HCT116 (cell line): Measurements from ENCODE around the gene ACYP2. TPM values are rescaled to one million over a fixed set of nuclear protein-coding genes. Genes with fewer than 3 reads are reported as not detected.

Experiments
- ATAC-seq: fragments of 200-7000 bp; cut with Tn5 transposase; 2 replicates; pipeline ENCODE4 v1.9.1; 2020; ENCODE audit warnings: mild to moderate bottlenecking, moderate library complexity
- BruUV-seq: library from RNA; stranded (reverse); fragments of 400-500 nt; replicated peaks from 2 replicates; lab custom pipeline; 2021; lab: Mats Ljungman, UMichigan
- CTCF ChIA-PET: fragments of 300-600 bp; sonication (Branson Sonifier 250); formaldehyde crosslinking; loops from one replicate; lab custom pipeline; 2021; ENCODE audit warnings: antibody characterized with exemption; lab: Charles Lee
- POLR2A ChIA-PET: fragments of 300-600, 350-600 bp; sonication (Branson Sonifier 250); formaldehyde crosslinking; loops from one replicate; lab custom pipeline; 2021; ENCODE audit warnings: antibody characterized with exemption; lab: Charles Lee
- RAD21 ChIA-PET, 2 experiments: fragments of 300-600 bp; sonication (Branson Sonifier 250); formaldehyde crosslinking; loops; one replicate each; lab custom pipeline; 2023; ENCODE audit warnings: low total read pairs in 2 of 2; ENCODE audit not compliant: uncharacterized antibody in 2 of 2, unreplicated experiment in 2 of 2, low non-redundant PET in 1 of 2; lab: Charles Lee
- DNase-seq: peaks from one replicate; pipeline ENCODE4 v3.0.0-alpha.2; 2010; ENCODE audit warnings: low read depth, low spot score
- H2AFZ ChIP-seq: fragments of 200-600 bp; shearing (Covaris generic), sonication (generic); 2 replicates; pipeline ENCODE4 v1.6.1; 2017; ENCODE audit warnings: low read depth, mixed run types, mixed read lengths, antibody characterized with exemption, low read length; ENCODE audit not compliant: poor library complexity, severe bottlenecking
- H3K27ac ChIP-seq: 2 replicates; pipeline ENCODE4 v1.5.1; 2012; ENCODE audit warnings: low read depth, low read length
- H3K27me3 ChIP-seq: fragments of 200-600 bp; sonication (generic); 2 replicates; pipeline ENCODE4 v1.6.1; 2016; ENCODE audit warnings: mixed run types, low read length, mixed read lengths; ENCODE audit not compliant: insufficient read depth
- H3K36me3 ChIP-seq, 2 experiments: fragments of 200-500 bp in 1 of 2; fragments of 200-600 bp in 1 of 2; sonication (Bioruptor generic) in 1 of 2; sonication (generic) in 1 of 2; 2 replicates each; pipeline versions ENCODE4 v1.5.1 to v1.6.1; 2014 to 2016; ENCODE audit warnings: low read length in 2 of 2, inconsistent platforms in 1 of 2, mixed read lengths in 1 of 2, mixed run types in 1 of 2; ENCODE audit not compliant: insufficient read depth in 2 of 2, control insufficient read depth in 1 of 2
- H3K4me1 ChIP-seq, 2 experiments: fragments of 200-600 bp in 1 of 2; sonication (generic) in 1 of 2; 2 replicates each; pipeline versions ENCODE4 v1.5.1 to v1.6.1; 2012 to 2017; ENCODE audit warnings: low read length in 2 of 2, inconsistent platforms in 1 of 2, mild to moderate bottlenecking in 1 of 2, mixed read lengths in 1 of 2, mixed run types in 1 of 2, moderate library complexity in 1 of 2; ENCODE audit not compliant: insufficient read depth in 2 of 2, control insufficient read depth in 1 of 2
- H3K4me2 ChIP-seq: fragments of 200-600 bp; sonication (generic); 2 replicates; pipeline ENCODE4 v1.6.1; 2017; ENCODE audit warnings: mixed run types, low read length, mixed read lengths
- H3K4me3 ChIP-seq, 2 experiments: fragments of 200-600 bp in 1 of 2; sonication (generic) in 1 of 2; replicated peaks in 1 of 2; 2 replicates each; pipeline ENCODE4 v1.5.1; 2011 to 2016; ENCODE audit warnings: low read length in 2 of 2, control low read depth in 1 of 2, low read depth in 1 of 2, mild to moderate bottlenecking in 1 of 2, mixed read lengths in 1 of 2, mixed run types in 1 of 2
- H3K79me2 ChIP-seq: fragments of 200-600 bp; sonication (generic); 2 replicates; pipeline ENCODE4 v1.6.1; 2017; ENCODE audit warnings: mild to moderate bottlenecking, mixed run types, low read length, moderate library complexity, mixed read lengths; ENCODE audit not compliant: insufficient read depth
- H3K9ac ChIP-seq: fragments of 200-600 bp; sonication (generic); 2 replicates; pipeline ENCODE4 v1.6.1; 2016; ENCODE audit warnings: low read length, mixed read lengths
- H3K9me2 ChIP-seq: fragments of 200-600 bp; sonication (generic), shearing (Covaris generic); 2 replicates; pipeline ENCODE4 v1.6.1; 2017; ENCODE audit warnings: mixed run types, mild to moderate bottlenecking, moderate library complexity; ENCODE audit not compliant: insufficient read depth
- H3K9me3 ChIP-seq, 2 experiments: fragments of 200-500 bp in 1 of 2; fragments of 200-600 bp in 1 of 2; sonication (Bioruptor generic) in 1 of 2; sonication (generic) in 1 of 2; 2 replicates each; pipeline ENCODE4 v1.6.1; 2014 to 2017; ENCODE audit warnings: low read length in 2 of 2, mixed read lengths in 2 of 2, inconsistent platforms in 1 of 2, low read depth in 1 of 2, mild to moderate bottlenecking in 1 of 2, mixed run types in 1 of 2, moderate library complexity in 1 of 2; ENCODE audit not compliant: control insufficient read depth in 1 of 2, insufficient read depth in 1 of 2
- H4K20me1 ChIP-seq: fragments of 200-600 bp; sonication (generic), shearing (Covaris generic); 2 replicates; pipeline ENCODE4 v1.6.1; 2017; ENCODE audit warnings: mixed run types, mild to moderate bottlenecking, moderate library complexity; ENCODE audit not compliant: insufficient read depth
- ATF3 ChIP-seq: IDR thresholded peaks from 2 replicates; pipeline ENCODE4 v1.6.1; 2012
- CBX3 ChIP-seq: IDR thresholded peaks from 2 replicates; pipeline ENCODE4 v1.6.1; 2012; ENCODE audit warnings: low read depth
- CTCF ChIP-seq, 3 experiments: fragments of 200-600 bp in 1 of 3; sonication (generic) in 1 of 3; IDR thresholded peaks in 2 of 3; conservative IDR thresholded peaks in 1 of 3; 2 replicates each; pipeline ENCODE4 v1.5.1; 2012 to 2017; ENCODE audit warnings: low read depth in 2 of 3, low read length in 2 of 3, antibody characterized with exemption in 1 of 3, borderline replicate concordance in 1 of 3, control low read depth in 1 of 3, mild to moderate bottlenecking in 1 of 3, mixed read lengths in 1 of 3, mixed run types in 1 of 3, moderate library complexity in 1 of 3; ENCODE audit not compliant: insufficient read depth in 1 of 3
- EGR1 ChIP-seq: IDR thresholded peaks from 2 replicates; pipeline ENCODE4 v1.6.1; 2012; ENCODE audit warnings: low read depth
- ELF1 ChIP-seq: IDR thresholded peaks from 2 replicates; pipeline ENCODE4 v1.6.1; 2012; ENCODE audit warnings: low read depth, borderline replicate concordance
- EZH2 ChIP-seq: fragments of 200-600 bp; sonication (generic); IDR thresholded peaks from 2 replicates; pipeline ENCODE4 v1.6.1; 2017; ENCODE audit warnings: antibody characterized with exemption, mixed run types
- MAX ChIP-seq: IDR thresholded peaks from 2 replicates; pipeline ENCODE4 v1.6.1; 2012
- POLR2A ChIP-seq: IDR thresholded peaks from 2 replicates; pipeline ENCODE4 v1.7.0; 2011; ENCODE audit warnings: borderline replicate concordance; ENCODE audit not compliant: insufficient read depth, insufficient read length; ENCODE audit errors: extremely low read depth
- POLR2AphosphoS5 ChIP-seq: IDR thresholded peaks from 2 replicates; pipeline ENCODE4 v1.6.1; 2011; ENCODE audit warnings: mild to moderate bottlenecking, low read depth, low read length, moderate library complexity
- SIN3A ChIP-seq: IDR thresholded peaks from 2 replicates; pipeline ENCODE4 v1.6.1; 2012; ENCODE audit warnings: low read depth
- SP1 ChIP-seq: IDR thresholded peaks from 2 replicates; pipeline ENCODE4 v1.6.1; 2012; ENCODE audit warnings: low read depth
- SRF ChIP-seq: IDR thresholded peaks from 2 replicates; pipeline ENCODE4 v1.6.1; 2012; ENCODE audit warnings: low read depth
- TCF7L2 ChIP-seq: IDR thresholded peaks from 2 replicates; pipeline ENCODE4 v1.7.0; 2011; ENCODE audit warnings: borderline replicate concordance, inconsistent platforms; ENCODE audit not compliant: insufficient read depth, insufficient read length; ENCODE audit errors: extremely low read depth
- YY1 ChIP-seq: IDR thresholded peaks from 2 replicates; pipeline ENCODE4 v1.6.1; 2011; ENCODE audit warnings: low read length, low read depth, moderate library complexity, mild to moderate bottlenecking; ENCODE audit not compliant: insufficient replicate concordance; ENCODE audit errors: extremely low read depth
- ZBTB33 ChIP-seq: IDR thresholded peaks from 2 replicates; pipeline ENCODE4 v1.6.1; 2011; ENCODE audit warnings: mild to moderate bottlenecking, low read length, moderate library complexity; ENCODE audit not compliant: insufficient replicate concordance; ENCODE audit errors: extremely low read depth
- ZFX ChIP-seq: fragments of 450-650 bp; IDR thresholded peaks from 2 replicates; pipeline ENCODE4 v1.6.1; 2017
- intact Hi-C: fragments of 100-400 bp; cut with micrococcal nuclease; formaldehyde crosslinking; loops from 2 replicates; pipeline ENCODE4 v1.10.0; 2022
- total RNA-seq: library from RNA; stranded (reverse); gene quantifications from one replicate; pipeline ENCODE4 v1.2.1, GENCODE V29; 2021; ENCODE audit not compliant: unreplicated experiment

Gene ACYP2
- total RNA-seq, 1 experiment from 2014 or later = 9.4 TPM

- H4K20me1 ChIP-seq = no peaks in the 10 kb centered on the region
- H3K4me2 ChIP-seq = no peak overlapping the region
- intact Hi-C loops = no loop called here
- no peak overlapping the region for H3K27ac ChIP-seq
- no peaks in the 10 kb centered on the region for H3K9me3 ChIP-seq
- no peak for DNase-seq
- ChIA-PET RAD21 (no interaction called here), CTCF (interaction anchor here (1.0 kb wide), 1 partner anchor 10 kb away, joined by 3 read pairs; no protein-coding TSS in a partner anchor)
- no peak overlapping the region for H2AFZ ChIP-seq
- no peak overlapping the region for H3K4me3 ChIP-seq
- TF ChIP-seq EZH2 (no peak), TCF7L2 (no peak), SIN3A (no peak), CBX3 (no peak), POLR2A (no peak), ZFX (no peak), SP1 (no peak), MAX (no peak), CTCF (IDR thresholded peaks at IDR 0.05 in 2 of 3, conservative IDR thresholded peaks at IDR 0.05 in 1 of 3; ENCODE audit: borderline replicate concordance in 1 of 3, insufficient read depth in 1 of 3, low read depth in 2 of 3, low read length in 2 of 3) (no peak), ATF3 (no peak), ZBTB33 (no peak), ELF1 (no peak), YY1 (no peak), EGR1 (no peak), POLR2AphosphoS5 (no peak), SRF (no peak)
- TF ChIP-seq, all 23 proteins: peak for 0
- Histone ChIP-seq H3K9ac (no peak overlapping the region), H3K27me3 (no peaks in the 10 kb centered on the region), H3K4me1 (no peaks in the 10 kb centered on the region), H3K36me3 (no peaks in the 10 kb centered on the region), H3K9me2 (no peaks in the 10 kb centered on the region), H3K79me2 (no peaks in the 10 kb centered on the region)
- POLR2A ChIA-PET = no interaction called here
- BruUV-seq = no TSS peak
- no peak for ATAC-seq
Observed at GRCh38 chr2:54196646-54197045, 81.2 kb downstream of the ACYP2 start.
